Measurements from ENCODE around the gene TM9SF2. TPM values are rescaled to one million over a fixed set of nuclear protein-coding genes. Genes with fewer than 3 reads are reported as not detected.

Gene TM9SF2
- total and polyA plus RNA-seq, 2 of the 4 experiments (the other 2 are of a cell fraction): 46.1 to 85.5 TPM

GRCh38 chr13:99542788-99543406, 41.6 kb downstream of the TM9SF2 start:
- no peak overlapping the region for H2BK120ac ChIP-seq (ENCODE audit: low read depth, low read length)
- ATAC-seq (ENCODE audit: low read depth) (no peak), DNase-seq (no peak)
- H2BK20ac ChIP-seq (ENCODE audit: low read depth, low read length): no peak overlapping the region
- peaks cover 34% of the 10 kb centered on the region for H3K36me3 ChIP-seq (ENCODE audit: control insufficient read depth, insufficient read depth, low read length)
- no peak overlapping the region for H3K4me2 ChIP-seq (ENCODE audit: low read depth, low read length)
- H3K23ac ChIP-seq (ENCODE audit: low read depth, low read length): no peak overlapping the region
- H3K27me3 ChIP-seq (ENCODE audit: control insufficient read depth, insufficient read depth, low read length): no peaks in the 10 kb centered on the region
- no peak overlapping the region for H3K4ac ChIP-seq (ENCODE audit: low read depth, low read length)
- H2BK5ac ChIP-seq (ENCODE audit: low read depth, low read length, poor library complexity, severe bottlenecking): no peak overlapping the region
- no peak overlapping the region for H2AK9ac ChIP-seq (replicated peaks; ENCODE audit: low read depth, low read length, poor library complexity)
- no peak overlapping the region for H4K5ac ChIP-seq (ENCODE audit: low read depth, low read length)
- no peak overlapping the region for H3K14ac ChIP-seq (replicated peaks; ENCODE audit: low read depth, low read length)
- H3K18ac ChIP-seq (ENCODE audit: low read depth, low read length): no peak overlapping the region
- peaks cover 3 to 5% of the 10 kb centered on the region in 2 experiments; a peak in 2 of 4 replicates for H3K79me1 ChIP-seq (ENCODE audit: low read depth in 1 of 2, low read length in 2 of 2)
- H3K56ac ChIP-seq (ENCODE audit: extremely low read depth, insufficient read depth, low read length): no peak overlapping the region
- dilution Hi-C loops (cut with HindIII; ENCODE audit: low sequenced_read_pairs, unreplicated experiment): no loop called here
- in situ Hi-C loops (cut with MboI; ENCODE audit: low sequenced_read_pairs): no loop called here
- ChIA-PET CTCF (no interaction called here), POLR2A (ENCODE audit: unreplicated experiment) (no interaction called here)
- peaks cover 3% of the 10 kb centered on the region; the same call in 1 of the 2 replicates for H3K9me1 ChIP-seq (ENCODE audit: insufficient read depth, low read length)
- H3K9me3 ChIP-seq (ENCODE audit: control insufficient read depth, insufficient read depth, low read length): no peaks in the 10 kb centered on the region
- BruUV-seq (replicated peaks): no TSS peak
- no peak overlapping the region for H4K8ac ChIP-seq (ENCODE audit: low read depth in 2 of 2, low read length in 2 of 2)
- no peak overlapping the region for H3K27ac ChIP-seq (ENCODE audit: insufficient read depth, low read length)
- no peak overlapping the region for H4K91ac ChIP-seq (ENCODE audit: insufficient read depth, low read depth, low read length)
- WGBS, 2 experiments (ENCODE audit: extremely low coverage in 2 of 2, insufficient read length in 1 of 2): 100% methylated on average over 6 of the region's 8 CpGs; no CpG with 5 or more reads in 1 of the 2 experiments
- H2AK5ac ChIP-seq (ENCODE audit: low read depth, low read length): no peak overlapping the region
- no peak overlapping the region for H2BK15ac ChIP-seq (ENCODE audit: low read depth, low read length)
- no peaks in the 10 kb centered on the region for H4K20me1 ChIP-seq (ENCODE audit: insufficient read depth, low read length)
- no peak overlapping the region for H3K4me3 ChIP-seq (ENCODE audit: insufficient read depth, low read depth, low read length)
- H3K4me1 ChIP-seq (ENCODE audit: control insufficient read depth, insufficient read depth, low read length): no peaks in the 10 kb centered on the region
- no peak overlapping the region for H2AFZ ChIP-seq (replicated peaks; ENCODE audit: low read length, poor library complexity)
- no peak overlapping the region for H3K9ac ChIP-seq (ENCODE audit: low read depth, low read length)
- intact Hi-C loops (cut with micrococcal nuclease): no loop called here
- TF ChIP-seq SMC3 (IDR thresholded peaks at IDR 0.05; ENCODE audit: low read depth, low read length) (no peak), RFX5 (IDR thresholded peaks at IDR 0.05; ENCODE audit: low read depth, low read length) (no peak), FOS (IDR thresholded peaks at IDR 0.05; ENCODE audit: low read depth, low read length) (no peak), NFE2L2 (IDR thresholded peaks at IDR 0.05; ENCODE audit: low read depth, low read length) (no peak), RAD21 (IDR thresholded peaks at IDR 0.05; ENCODE audit: low read length) (no peak), USF2 (IDR thresholded peaks at IDR 0.05; ENCODE audit: low read depth, low read length) (no peak)
